Measurements from ENCODE around the gene EML1.

GRCh38 chr14:99879401-99880295 is 86.4 kb downstream of the EML1 start:
- TF ChIP-seq POLR2A (IDR thresholded peaks at IDR 0.05) (no peak), CTCF (IDR thresholded peaks at IDR 0.05 in 4 of 5, conservative IDR thresholded peaks at IDR 0.05 in 1 of 5) (no peak)

All from gastrocnemius medialis (tissue), 4 donors.